Measurements from ENCODE around the gene TRAT1.

GRCh38 chr3:108882762-108883161, 60.2 kb downstream of the TRAT1 start:
- TF ChIP-seq POLR2AphosphoS5 (IDR thresholded peaks at IDR 0.05; ENCODE audit: low read depth, low read length) (no peak), SIN3A (IDR thresholded peaks at IDR 0.05; ENCODE audit: borderline replicate concordance, insufficient read depth, low read length) (no peak)

All from PFSK-1 (cell line).